Neural cell (in vitro differentiated cells): ENCODE results near the gene AMIGO3. TPM values are rescaled to one million over a fixed set of nuclear protein-coding genes. Genes with fewer than 3 reads are reported as not detected.

Experiments used
- H2AFZ ChIP-seq: fragments of 200-600, 300-800 bp; sonication (generic), shearing (Covaris generic); 2 replicates; pipeline ENCODE4 v1.6.0; 2014; ENCODE audit warnings: low read depth, mild to moderate bottlenecking, antibody characterized with exemption, low read length, moderate library complexity
- H3F3A ChIP-seq: fragments of 200-600 bp; shearing (Covaris generic); 2 replicates; pipeline ENCODE4 v1.6.1; 2016; ENCODE audit warnings: mild to moderate bottlenecking, moderate library complexity, mixed read lengths, antibody characterized with exemption, low read length; ENCODE audit not compliant: insufficient read depth, poor library complexity, severe bottlenecking
- H3K27ac ChIP-seq: fragments of 200-600, 300-800 bp; sonication (generic), shearing (Covaris generic); 2 replicates; pipeline ENCODE4 v1.5.1; 2014; ENCODE audit warnings: mild to moderate bottlenecking, low read length, moderate library complexity
- H3K27me3 ChIP-seq: fragments of 300-800, 200-600 bp; sonication (generic), shearing (Covaris generic); 2 replicates; pipeline ENCODE4 v1.6.0; 2014; ENCODE audit warnings: mild to moderate bottlenecking, low read depth, low read length, moderate library complexity; ENCODE audit not compliant: insufficient read depth
- H3K36me3 ChIP-seq: fragments of 300-800, 200-600 bp; sonication (generic), shearing (Covaris generic); 2 replicates; pipeline ENCODE4 v1.5.1; 2014; ENCODE audit warnings: mild to moderate bottlenecking, antibody characterized with exemption, low read length, moderate library complexity; ENCODE audit not compliant: insufficient read depth
- H3K4me2 ChIP-seq: fragments of 300-800, 200-600 bp; sonication (generic), shearing (Covaris generic); 2 replicates; pipeline ENCODE4 v1.6.0; 2014; ENCODE audit warnings: mild to moderate bottlenecking, low read length
- H3K4me3 ChIP-seq: fragments of 300-800, 200-600 bp; sonication (generic), shearing (Covaris generic); 2 replicates; pipeline ENCODE4 v1.5.1; 2014; ENCODE audit warnings: mild to moderate bottlenecking, low read length, moderate library complexity
- H3K79me2 ChIP-seq: fragments of 200-600 bp; shearing (Covaris generic); replicated peaks from 2 replicates; pipeline ENCODE4 v1.6.0; 2014; ENCODE audit warnings: mild to moderate bottlenecking, low read length, moderate library complexity; ENCODE audit not compliant: insufficient read depth
- H3K9ac ChIP-seq: fragments of 300-800, 200-600 bp; sonication (generic), shearing (Covaris generic); 2 replicates; pipeline ENCODE4 v1.6.1; 2016; ENCODE audit warnings: mild to moderate bottlenecking, low read length, mixed read lengths
- H3K9me2 ChIP-seq: fragments of 200-600 bp; shearing (Covaris generic); 2 replicates; pipeline ENCODE4 v1.6.1; 2016; ENCODE audit warnings: mild to moderate bottlenecking, low read length, mixed read lengths; ENCODE audit not compliant: insufficient read depth
- H3K9me3 ChIP-seq: fragments of 200-600, 300-800 bp; sonication (generic), shearing (Covaris generic); 2 replicates; pipeline ENCODE4 v1.6.1; 2016; ENCODE audit warnings: mild to moderate bottlenecking, mixed run types, low read length, moderate library complexity, mixed read lengths
- H4K20me1 ChIP-seq: fragments of 200-600 bp; shearing (Covaris generic); 2 replicates; pipeline ENCODE4 v1.6.1; 2016; ENCODE audit warnings: mild to moderate bottlenecking, mixed run types; ENCODE audit not compliant: insufficient read depth
- CTCF ChIP-seq: fragments of 450-650 bp; IDR thresholded peaks from 2 replicates; pipeline ENCODE4 v1.5.1; 2014; ENCODE audit warnings: antibody characterized with exemption, mild to moderate bottlenecking, moderate library complexity; ENCODE audit not compliant: poor library complexity, severe bottlenecking
- EP300 ChIP-seq: fragments of 450-650 bp; conservative IDR thresholded peaks from 2 replicates; pipeline ENCODE4 v1.6.1; 2014; ENCODE audit warnings: antibody characterized with exemption, mild to moderate bottlenecking, moderate library complexity; ENCODE audit not compliant: poor library complexity, severe bottlenecking
- EZH2 ChIP-seq: fragments of 200-600, 300-800 bp; shearing (Covaris generic), sonication (generic); IDR thresholded peaks from 2 replicates; pipeline ENCODE4 v1.6.1; 2014; ENCODE audit warnings: antibody characterized with exemption, low read length, borderline replicate concordance, mild to moderate bottlenecking; ENCODE audit not compliant: insufficient read depth, poor library complexity, severe bottlenecking
- MXI1 ChIP-seq: fragments of 450-650 bp; conservative IDR thresholded peaks from 2 replicates; pipeline ENCODE4 v1.6.1; 2014; ENCODE audit warnings: antibody characterized with exemption, mild to moderate bottlenecking; ENCODE audit not compliant: poor library complexity, severe bottlenecking
- POLR2AphosphoS5 ChIP-seq: IDR thresholded peaks from 2 replicates; pipeline ENCODE4 v1.6.1; 2012
- RAD21 ChIP-seq: fragments of 450-650 bp; conservative IDR thresholded peaks from 2 replicates; pipeline ENCODE4 v1.6.1; 2014; ENCODE audit warnings: antibody characterized with exemption, mild to moderate bottlenecking, moderate library complexity
- REST ChIP-seq: IDR thresholded peaks from 2 replicates; pipeline ENCODE4 v1.6.1; 2012; ENCODE audit warnings: borderline replicate concordance
- SMC3 ChIP-seq: fragments of 450-650 bp; conservative IDR thresholded peaks from 2 replicates; pipeline ENCODE4 v1.6.1; 2014; ENCODE audit warnings: antibody characterized with exemption, mild to moderate bottlenecking, moderate library complexity; ENCODE audit not compliant: poor library complexity
- TAF1 ChIP-seq: IDR thresholded peaks from 2 replicates; pipeline ENCODE4 v1.6.1; 2012; ENCODE audit warnings: low read depth
- polyA plus RNA-seq: library from polyadenylated mRNA; depleted of rRNA; stranded (reverse); fragments of >200 nt; gene quantifications from 2 replicates; pipeline ENCODE4 v1.2.3, GENCODE V29; 2014

AMIGO3 gene
- polyA plus RNA-seq, 1 donor from 2014 or later = 4.0 TPM

- Histone ChIP-seq H3K27ac (no peak overlapping the region), H3K36me3 (no peaks in the 10 kb centered on the region), H3K4me3 (no peak overlapping the region)
Observed at GRCh38 chr3:49757197-49757596, 37.7 kb upstream of the AMIGO3 start.

GRCh38 chr3:49756036-49756435, 36.6 kb upstream of the AMIGO3 start:
- H3K36me3 ChIP-seq = no peaks in the 10 kb centered on the region
- no peak overlapping the region for H3K9ac ChIP-seq
- H3K27ac ChIP-seq = no peak overlapping the region
- H3K4me3 ChIP-seq = no peak overlapping the region
- no peaks in the 10 kb centered on the region for H3K9me3 ChIP-seq
- H3K9me2 ChIP-seq = no peaks in the 10 kb centered on the region
- H3K4me2 ChIP-seq = no peak overlapping the region
- no peaks in the 10 kb centered on the region for H3F3A ChIP-seq
- no peak overlapping the region for H2AFZ ChIP-seq
- H3K27me3 ChIP-seq = no peaks in the 10 kb centered on the region
- peaks cover 60% of the 10 kb centered on the region for H3K79me2 ChIP-seq
- no peaks in the 10 kb centered on the region for H4K20me1 ChIP-seq
- TF ChIP-seq EZH2 = no peak
- TF ChIP-seq SMC3 = no peak
- no peak for TF ChIP-seq REST
- TF ChIP-seq POLR2AphosphoS5 = no peak
- TF ChIP-seq RAD21 = no peak
- no peak for TF ChIP-seq EP300
- no peak for TF ChIP-seq MXI1

More at GRCh38 chr3:49757197-49757596, 37.7 kb upstream of the AMIGO3 start:
- Histone ChIP-seq H3F3A (no peaks in the 10 kb centered on the region), H3K27me3 (no peaks in the 10 kb centered on the region), H3K9me3 (no peaks in the 10 kb centered on the region), H3K4me2 (no peak overlapping the region), H4K20me1 (no peaks in the 10 kb centered on the region), H3K9me2 (no peaks in the 10 kb centered on the region), H3K79me2 (peaks cover 60% of the 10 kb centered on the region), H3K9ac (no peak overlapping the region), H2AFZ (no peak overlapping the region)
- TF ChIP-seq RAD21 = no peak
- no peak for TF ChIP-seq SMC3
- no peak for TF ChIP-seq REST
- TF ChIP-seq MXI1 = no peak
- no peak for TF ChIP-seq TAF1
- TF ChIP-seq EZH2 = no peak
- no peak for TF ChIP-seq POLR2AphosphoS5
- no peak for TF ChIP-seq CTCF
- TF ChIP-seq EP300 = no peak
